A549 (cell line): ENCODE results near the gene CCDC87. TPM values are rescaled to one million over a fixed set of nuclear protein-coding genes. Genes with fewer than 3 reads are reported as not detected.

Source experiments
- ATAC-seq, 2 experiments: fragments of 200-7000 bp in 1 of 2; fragments of >200 bp in 1 of 2; cut with Nextera tagmentation in 1 of 2; cut with Tn5 transposase in 1 of 2; 3 replicates each; pipeline versions ENCODE4 v1.8.0 to v1.9.1; 2018 to 2020; ENCODE audit warnings: mild to moderate bottlenecking in 1 of 2, moderate library complexity in 1 of 2
- CTCF ChIA-PET: fragments of 300-600 bp; sonication (Branson Sonifier 250); formaldehyde crosslinking; extraction: SDS; loops from one replicate; lab custom pipeline; 2021; ENCODE audit warnings: antibody characterized with exemption, inconsistent platforms; lab: Yijun Ruan, JAX
- POLR2A ChIA-PET: fragments of 350-600 bp; formaldehyde crosslinking; extraction: SDS; loops from one replicate; lab custom pipeline; 2021; ENCODE audit warnings: antibody characterized with exemption, inconsistent platforms; lab: Yijun Ruan, JAX
- DNase-seq, 2 experiments: peaks; one replicate each; pipeline versions ENCODE4 v3.0.0 to v3.0.0-alpha.2; 2011 to 2016; ENCODE audit warnings: low read depth in 1 of 2, low spot score in 1 of 2
- FAIRE-seq: peaks from 2 replicates; lab custom pipeline; 2011; peaks lifted over from hg19 to GRCh38; lab: Jason Lieb, UNC
- H3K27ac ChIP-seq, 2 experiments: fragments of >200 bp; sonication (Bioruptor Twin); formaldehyde crosslinking; 3 replicates each; pipeline ENCODE4 v1.5.1; 2016 to 2017
- H3K4me1 ChIP-seq: fragments of >200 bp; sonication (Bioruptor Twin); formaldehyde crosslinking; 3 replicates; pipeline ENCODE4 v1.6.1; 2016
- H3K4me2 ChIP-seq: fragments of >200 bp; sonication (Bioruptor Twin); formaldehyde crosslinking; 3 replicates; pipeline ENCODE4 v1.6.1; 2016
- H3K4me3 ChIP-seq: fragments of >200 bp; sonication (Bioruptor Twin); formaldehyde crosslinking; 3 replicates; pipeline ENCODE4 v1.5.1; 2016
- H3K9me3 ChIP-seq: fragments of >200 bp; sonication (Bioruptor Twin); formaldehyde crosslinking; 3 replicates; pipeline ENCODE4 v1.6.1; 2016
- CBX2 ChIP-seq: fragments of 200-600 bp; sonication (generic); IDR thresholded peaks from 2 replicates; pipeline ENCODE4 v1.6.1; 2016; ENCODE audit warnings: low read depth, mild to moderate bottlenecking, borderline replicate concordance
- CBX8 ChIP-seq: fragments of 200-600 bp; sonication (generic); IDR thresholded peaks from 2 replicates; pipeline ENCODE4 v1.6.1; 2016
- FOSB ChIP-seq: fragments of 250-450 bp; sonication (Bioruptor Pico); IDR thresholded peaks from 2 replicates; pipeline ENCODE4 v1.5.0; 2020; ENCODE audit warnings: mild to moderate bottlenecking, moderate library complexity
- HDAC2 ChIP-seq: fragments of 200-600 bp; sonication (generic); IDR thresholded peaks from 2 replicates; pipeline ENCODE4 v1.6.1; 2016
- HES2 ChIP-seq: fragments of >200 bp; sonication (Bioruptor Twin); formaldehyde crosslinking; IDR thresholded peaks from 2 replicates; pipeline ENCODE4 v1.6.1; 2016
- MAFK ChIP-seq: fragments of 450-650 bp; IDR thresholded peaks from 2 replicates; pipeline ENCODE4 v1.6.1; 2014; ENCODE audit not compliant: partially characterized antibody
- MAZ ChIP-seq: fragments of 150-350 bp; IDR thresholded peaks from 2 replicates; pipeline ENCODE4 v1.6.1; 2014; ENCODE audit warnings: antibody characterized with exemption, low read depth, low read length, borderline replicate concordance
- NR3C1 ChIP-seq: fragments of >200 bp; sonication (Bioruptor Twin); formaldehyde crosslinking; IDR thresholded peaks from 3 replicates; pipeline ENCODE4 v1.6.1; 2017
- RAD21 ChIP-seq, 2 experiments: fragments of >200 bp in 1 of 2; sonication (Bioruptor Twin) in 1 of 2; formaldehyde crosslinking in 1 of 2; IDR thresholded peaks in 1 of 2; conservative IDR thresholded peaks in 1 of 2; 2 replicates in 1 of 2; 3 replicates in 1 of 2; pipeline ENCODE4 v1.6.1; 2012 to 2018; ENCODE audit warnings: inconsistent platforms in 1 of 2
- RCOR1 ChIP-seq: fragments of 150-350 bp; IDR thresholded peaks from 2 replicates; pipeline ENCODE4 v1.6.1; 2014; ENCODE audit warnings: antibody characterized with exemption, low read length, low read depth
- RNF2 ChIP-seq: fragments of 200-600 bp; sonication (generic); IDR thresholded peaks from 2 replicates; pipeline ENCODE4 v1.6.1; 2016; ENCODE audit warnings: low read depth, mild to moderate bottlenecking, antibody characterized with exemption, moderate library complexity, borderline replicate concordance
- TP53 ChIP-seq: fragments of 250-450 bp; sonication (Bioruptor Pico); IDR thresholded peaks from 2 replicates; pipeline ENCODE4 v1.5.0; 2021; ENCODE audit warnings: mild to moderate bottlenecking, moderate library complexity
- ZC3H11A ChIP-seq: fragments of 450-650 bp; IDR thresholded peaks from 2 replicates; pipeline ENCODE4 v1.6.1; 2014; ENCODE audit warnings: antibody characterized with exemption, mild to moderate bottlenecking
- ZNF302 ChIP-seq: fragments of 250-450 bp; sonication (Bioruptor Pico); IDR thresholded peaks from 2 replicates; pipeline ENCODE4 v1.9.0; 2021; ENCODE audit warnings: inconsistent platforms, mild to moderate bottlenecking, moderate library complexity
- WGBS: methylation state at CpG from one replicate; pipeline ENCODE4 v1.1.6; 2017; ENCODE audit errors: missing lambda C conversion rate; 5-methylcytosine and 5-hydroxymethylcytosine counted together
- polyA plus RNA-seq, 4 experiments: library from polyadenylated mRNA; depleted of rRNA in 3 of 4; stranded (reverse); fragments of >200 nt; fragmentation: RNase III in 1 of 4; extraction: RNeasy Plus Mini Kit Qiagen cat#74134 plus additional on column Dnase treatment in 1 of 4; gene quantifications; 2 replicates in 3 of 4; 3 replicates in 1 of 4; pipeline ENCODE4 v1.2.3, GENCODE V29; 2011 to 2017
- TF ChIP-seq, protein P1 (sequence below): fragments of 250-450 bp; sonication (Bioruptor Pico); IDR thresholded peaks from 2 replicates; pipeline ENCODE4 v1.5.0; 2021; ENCODE audit warnings: mild to moderate bottlenecking, moderate library complexity, borderline replicate concordance
- TF ChIP-seq, protein P2 (sequence below): fragments of 200-600 bp; sonication (generic); IDR thresholded peaks from 2 replicates; pipeline ENCODE4 v1.6.1; 2016; ENCODE audit warnings: antibody characterized with exemption, mild to moderate bottlenecking, moderate library complexity
- TF ChIP-seq, protein P3 (sequence below): fragments of >200 bp; sonication (Bioruptor Twin); formaldehyde crosslinking; IDR thresholded peaks from 3 replicates; pipeline ENCODE4 v1.6.1; 2016
- TF ChIP-seq, protein P4 (sequence below): fragments of 250-450 bp; sonication (Bioruptor Pico); IDR thresholded peaks from 2 replicates; pipeline ENCODE4 v1.5.0; 2020; ENCODE audit warnings: low read depth, mild to moderate bottlenecking, moderate library complexity

Gene CCDC87
- polyA plus RNA-seq, 2 of the 4 experiments (the other 2 are of a cell fraction) = 0.47 to 0.68 TPM

GRCh38 chr11:66632952-66633351 lies 40.1 kb upstream of the CCDC87 start:
- H3K4me1 ChIP-seq = peaks cover 8% of the 10 kb centered on the region; the same call in 2 of the 3 replicates
- FAIRE-seq = no peak
- H3K27ac ChIP-seq = no peak overlapping the region
- CTCF ChIA-PET = interaction anchor here (0.6 to 1.7 kb wide), 6 partner anchors 9 to 45 kb away, joined by 3 to 5 read pairs (median 4); partner anchors contain the start of genes CCDC87, CCS, RBM14 and RBM4B
- 92% methylated on average over 2 of the region's 2 CpGs for WGBS
- H3K4me3 ChIP-seq = no peak overlapping the region
- DNase-seq = no peak
- TF ChIP-seq MAFK (peak; percentile 55), RNF2 (no peak)
- H3K9me3 ChIP-seq = no peaks in the 10 kb centered on the region
- POLR2A ChIA-PET = no interaction called here
- no peak for ATAC-seq
- no peak overlapping the region for H3K4me2 ChIP-seq

DNA sequence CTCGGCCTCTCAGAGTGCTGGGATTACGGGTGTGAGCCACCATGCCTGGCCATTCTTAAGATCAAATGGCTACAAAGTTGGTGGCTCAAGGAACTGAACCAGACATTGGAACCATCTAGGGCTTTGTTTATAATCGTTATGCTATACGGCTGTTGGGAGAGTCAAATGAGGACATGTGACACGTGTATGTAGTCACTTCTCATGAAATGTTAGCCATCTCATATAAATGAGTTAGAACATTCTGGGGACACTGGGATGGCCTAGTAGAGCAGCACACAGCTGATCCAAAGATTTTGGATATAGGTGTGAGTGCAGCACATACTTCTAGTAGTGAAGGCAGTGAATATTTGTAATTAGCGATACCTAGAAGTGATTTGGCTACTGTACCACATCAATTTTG lies 39.0 kb upstream of the CCDC87 start:
- ChIA-PET CTCF (interaction anchor here (1.0 to 1.4 kb wide), 2 partner anchors 8 to 52 kb away, joined by 3 to 4 read pairs; no protein-coding TSS in a partner anchor), POLR2A (no interaction called here)
- TF ChIP-seq HDAC2 (no peak), HES2 (no peak), CBX2 (no peak), MAZ (no peak), CBX8 (no peak), NR3C1 (no peak), ZNF302 (no peak), FOSB (CRISPR knock-in tag) (no peak), TP53 (CRISPR knock-in tag) (no peak), RCOR1 (no peak), RNF2 (no peak), ZC3H11A (no peak), RAD21 (conservative IDR thresholded peaks at IDR 0.05 in 1 of 2, IDR thresholded peaks at IDR 0.05 in 1 of 2) (no peak)
- TF ChIP-seq, protein P1, sequence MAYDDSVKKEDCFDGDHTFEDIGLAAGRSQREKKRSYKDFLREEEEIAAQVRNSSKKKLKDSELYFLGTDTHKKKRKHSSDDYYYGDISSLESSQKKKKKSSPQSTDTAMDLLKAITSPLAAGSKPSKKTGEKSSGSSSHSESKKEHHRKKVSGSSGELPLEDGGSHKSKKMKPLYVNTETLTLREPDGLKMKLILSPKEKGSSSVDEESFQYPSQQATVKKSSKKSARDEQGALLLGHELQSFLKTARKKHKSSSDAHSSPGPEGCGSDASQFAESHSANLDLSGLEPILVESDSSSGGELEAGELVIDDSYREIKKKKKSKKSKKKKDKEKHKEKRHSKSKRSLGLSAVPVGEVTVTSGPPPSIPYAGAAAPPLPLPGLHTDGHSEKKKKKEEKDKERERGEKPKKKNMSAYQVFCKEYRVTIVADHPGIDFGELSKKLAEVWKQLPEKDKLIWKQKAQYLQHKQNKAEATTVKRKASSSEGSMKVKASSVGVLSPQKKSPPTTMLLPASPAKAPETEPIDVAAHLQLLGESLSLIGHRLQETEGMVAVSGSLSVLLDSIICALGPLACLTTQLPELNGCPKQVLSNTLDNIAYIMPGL = no peak
- TF ChIP-seq, protein P2, sequence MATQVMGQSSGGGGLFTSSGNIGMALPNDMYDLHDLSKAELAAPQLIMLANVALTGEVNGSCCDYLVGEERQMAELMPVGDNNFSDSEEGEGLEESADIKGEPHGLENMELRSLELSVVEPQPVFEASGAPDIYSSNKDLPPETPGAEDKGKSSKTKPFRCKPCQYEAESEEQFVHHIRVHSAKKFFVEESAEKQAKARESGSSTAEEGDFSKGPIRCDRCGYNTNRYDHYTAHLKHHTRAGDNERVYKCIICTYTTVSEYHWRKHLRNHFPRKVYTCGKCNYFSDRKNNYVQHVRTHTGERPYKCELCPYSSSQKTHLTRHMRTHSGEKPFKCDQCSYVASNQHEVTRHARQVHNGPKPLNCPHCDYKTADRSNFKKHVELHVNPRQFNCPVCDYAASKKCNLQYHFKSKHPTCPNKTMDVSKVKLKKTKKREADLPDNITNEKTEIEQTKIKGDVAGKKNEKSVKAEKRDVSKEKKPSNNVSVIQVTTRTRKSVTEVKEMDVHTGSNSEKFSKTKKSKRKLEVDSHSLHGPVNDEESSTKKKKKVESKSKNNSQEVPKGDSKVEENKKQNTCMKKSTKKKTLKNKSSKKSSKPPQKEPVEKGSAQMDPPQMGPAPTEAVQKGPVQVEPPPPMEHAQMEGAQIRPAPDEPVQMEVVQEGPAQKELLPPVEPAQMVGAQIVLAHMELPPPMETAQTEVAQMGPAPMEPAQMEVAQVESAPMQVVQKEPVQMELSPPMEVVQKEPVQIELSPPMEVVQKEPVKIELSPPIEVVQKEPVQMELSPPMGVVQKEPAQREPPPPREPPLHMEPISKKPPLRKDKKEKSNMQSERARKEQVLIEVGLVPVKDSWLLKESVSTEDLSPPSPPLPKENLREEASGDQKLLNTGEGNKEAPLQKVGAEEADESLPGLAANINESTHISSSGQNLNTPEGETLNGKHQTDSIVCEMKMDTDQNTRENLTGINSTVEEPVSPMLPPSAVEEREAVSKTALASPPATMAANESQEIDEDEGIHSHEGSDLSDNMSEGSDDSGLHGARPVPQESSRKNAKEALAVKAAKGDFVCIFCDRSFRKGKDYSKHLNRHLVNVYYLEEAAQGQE = no peak
- TF ChIP-seq, protein P3, sequence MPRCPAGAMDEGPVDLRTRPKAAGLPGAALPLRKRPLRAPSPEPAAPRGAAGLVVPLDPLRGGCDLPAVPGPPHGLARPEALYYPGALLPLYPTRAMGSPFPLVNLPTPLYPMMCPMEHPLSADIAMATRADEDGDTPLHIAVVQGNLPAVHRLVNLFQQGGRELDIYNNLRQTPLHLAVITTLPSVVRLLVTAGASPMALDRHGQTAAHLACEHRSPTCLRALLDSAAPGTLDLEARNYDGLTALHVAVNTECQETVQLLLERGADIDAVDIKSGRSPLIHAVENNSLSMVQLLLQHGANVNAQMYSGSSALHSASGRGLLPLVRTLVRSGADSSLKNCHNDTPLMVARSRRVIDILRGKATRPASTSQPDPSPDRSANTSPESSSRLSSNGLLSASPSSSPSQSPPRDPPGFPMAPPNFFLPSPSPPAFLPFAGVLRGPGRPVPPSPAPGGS = no peak
- TF ChIP-seq, protein P4, sequence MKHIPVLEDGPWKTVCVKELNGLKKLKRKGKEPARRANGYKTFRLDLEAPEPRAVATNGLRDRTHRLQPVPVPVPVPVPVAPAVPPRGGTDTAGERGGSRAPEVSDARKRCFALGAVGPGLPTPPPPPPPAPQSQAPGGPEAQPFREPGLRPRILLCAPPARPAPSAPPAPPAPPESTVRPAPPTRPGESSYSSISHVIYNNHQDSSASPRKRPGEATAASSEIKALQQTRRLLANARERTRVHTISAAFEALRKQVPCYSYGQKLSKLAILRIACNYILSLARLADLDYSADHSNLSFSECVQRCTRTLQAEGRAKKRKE (CRISPR knock-in tag) = no peak
- Histone ChIP-seq H3K4me3 (no peak overlapping the region), H3K4me1 (no peaks in the 10 kb centered on the region), H3K4me2 (no peak overlapping the region), H3K9me3 (no peaks in the 10 kb centered on the region), H3K27ac (no peak overlapping the region)
- WGBS = 94% methylated on average over 6 of the region's 6 CpGs
- ATAC-seq = no peak
- FAIRE-seq = no peak
- DNase-seq = no peak
